HuH-7 (cell line): ENCODE data around the gene GALE.
A peak's percentile ranks its signal among the peaks of the same experiment; 100 is the strongest.
"Not testable (repeated sequence)": the region's sequence is repeated elsewhere in the genome, so short reads cannot be mapped to it uniquely, and the experiment has no call there.

Experiments used
- DNase-seq: peaks from one replicate; pipeline ENCODE4 v3.0.0; 2011; ENCODE audit warnings: low spot score

The GALE gene

GRCh38 chr1:23809751-23810171 is 9.2 kb upstream of the GALE start:
- peak; percentile 82 for DNase-seq

DNA sequence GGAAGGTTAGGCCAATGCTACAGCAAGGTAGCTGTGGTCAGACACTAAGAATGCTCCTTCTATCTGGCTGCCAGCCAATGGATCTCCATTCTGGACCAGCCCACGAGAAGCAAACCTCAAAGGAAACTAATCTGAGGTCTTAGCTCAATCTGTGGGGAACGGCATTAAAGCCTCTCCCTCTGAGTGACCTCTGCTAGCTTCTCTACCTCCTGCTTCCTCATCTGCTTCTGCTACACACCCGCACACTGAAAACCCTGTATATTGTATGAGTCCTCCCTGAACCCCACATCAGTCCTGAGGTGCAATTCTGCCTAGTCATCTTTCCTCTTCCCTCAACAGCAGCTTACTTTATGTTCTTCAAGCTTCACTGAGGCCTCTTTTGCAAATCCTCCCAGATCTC is 6.9 kb upstream of the GALE start:
- no peak for DNase-seq

- no peak for DNase-seq
Measured at GRCh38 chr1:23806280-23806679, 5.7 kb upstream of the GALE start.

GRCh38 chr1:23805025-23805424 is 4.5 kb upstream of the GALE start:
- no peak for DNase-seq

DNA sequence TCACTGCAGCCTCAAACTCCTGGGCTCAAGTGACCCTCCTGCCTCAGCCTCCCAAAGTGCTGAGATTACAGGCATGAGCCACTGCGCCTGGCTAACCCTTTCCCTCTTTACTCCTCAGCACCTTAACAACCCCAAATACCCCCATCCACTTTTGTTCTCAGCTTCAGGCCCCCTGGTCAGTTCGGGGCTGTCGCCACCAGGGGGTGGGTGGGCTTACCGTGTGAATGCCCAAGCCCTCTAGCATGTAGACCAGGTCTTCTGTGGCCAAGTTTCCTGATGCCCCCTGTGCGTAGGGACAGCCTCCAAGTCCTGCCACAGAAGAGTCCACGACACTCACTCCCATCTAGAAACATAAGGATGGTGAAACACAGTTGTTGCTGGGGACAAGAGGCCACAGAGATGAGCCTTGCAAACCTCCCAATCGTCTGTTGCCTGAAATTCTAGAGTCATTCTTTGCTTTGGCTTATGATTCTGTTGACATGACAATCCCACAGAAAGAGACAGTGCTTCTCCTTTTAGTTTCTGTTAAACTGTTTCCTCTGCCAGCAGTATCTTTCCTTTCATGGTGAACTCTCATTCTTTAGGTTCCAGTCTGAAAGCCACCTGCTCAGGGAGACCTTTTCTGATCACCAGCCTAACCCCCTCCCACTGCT is 3.8 kb upstream of the GALE start:
- no peak for DNase-seq

- no peak for DNase-seq
Measured at GRCh38 chr1:23803674-23804073, 3.1 kb upstream of the GALE start.

DNA sequence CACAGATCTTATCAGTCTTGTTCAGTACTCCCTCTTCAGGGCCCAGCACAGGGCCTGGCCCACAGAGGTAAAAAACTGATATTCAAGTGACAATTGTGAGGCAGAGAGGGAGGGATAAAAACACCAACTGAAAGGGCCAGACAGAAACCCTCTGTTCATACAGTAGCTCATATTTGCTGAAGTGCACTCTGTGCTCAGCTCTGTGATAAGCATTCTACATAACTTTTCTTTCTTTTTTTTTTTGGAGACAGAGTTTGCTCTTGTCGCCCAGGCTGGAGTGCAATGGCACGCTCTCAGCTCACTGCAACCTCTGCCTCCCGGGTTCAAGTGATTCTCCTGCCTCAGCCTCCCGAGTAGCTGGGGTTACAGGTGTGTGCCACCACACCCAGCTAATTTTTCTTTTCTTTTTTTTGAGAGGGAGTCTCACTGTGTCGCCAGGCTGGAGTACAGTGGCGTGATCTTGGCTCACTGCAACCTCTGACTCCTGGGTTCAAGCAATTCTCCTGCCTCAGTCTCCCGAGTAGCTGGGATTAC is 2.3 kb upstream of the GALE start:
- DNase-seq = not testable (repeated sequence)

GRCh38 chr1:23801876-23802275 is 1.3 kb upstream of the GALE start:
- DNase-seq = no peak

DNA sequence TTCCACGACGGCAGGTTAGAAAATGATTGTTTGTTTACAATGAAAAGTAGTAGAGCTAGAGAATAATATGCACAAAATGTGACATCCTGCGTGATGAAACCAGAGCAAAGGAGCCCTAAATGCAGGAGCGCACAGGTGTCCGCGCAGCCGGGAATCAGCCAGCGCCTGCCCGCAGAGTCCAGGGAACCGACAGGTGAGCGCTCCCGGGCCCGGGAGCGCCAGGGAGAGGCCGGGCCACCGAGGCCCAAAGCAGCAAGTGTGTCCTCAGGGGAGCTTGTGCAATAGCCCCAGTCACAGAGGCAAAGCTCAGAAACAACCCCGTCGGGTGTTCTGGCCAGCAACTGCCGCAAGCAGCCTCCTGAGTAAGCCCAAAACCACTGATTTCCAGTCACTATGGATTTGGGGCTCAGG is 789 bp upstream of the GALE start:
- DNase-seq = no peak

- peak; percentile 49 for DNase-seq
Measured at GRCh38 chr1:23799570-23800399, 769 bp downstream of the GALE start.

GRCh38 chr1:23799255-23799569 is 1.3 kb downstream of the GALE start:
- no peak for DNase-seq

- DNase-seq = no peak
Measured at GRCh38 chr1:23798662-23799142, 1.9 kb downstream of the GALE start.

GRCh38 chr1:23797478-23798448 is 2.8 kb downstream of the GALE start:
- DNase-seq = no peak

- DNase-seq = peak; percentile 40
Measured at GRCh38 chr1:23796466-23797271, 3.9 kb downstream of the GALE start.

- DNase-seq = no peak
Measured at GRCh38 chr1:23795676-23796465, 4.7 kb downstream of the GALE start.

DNA sequence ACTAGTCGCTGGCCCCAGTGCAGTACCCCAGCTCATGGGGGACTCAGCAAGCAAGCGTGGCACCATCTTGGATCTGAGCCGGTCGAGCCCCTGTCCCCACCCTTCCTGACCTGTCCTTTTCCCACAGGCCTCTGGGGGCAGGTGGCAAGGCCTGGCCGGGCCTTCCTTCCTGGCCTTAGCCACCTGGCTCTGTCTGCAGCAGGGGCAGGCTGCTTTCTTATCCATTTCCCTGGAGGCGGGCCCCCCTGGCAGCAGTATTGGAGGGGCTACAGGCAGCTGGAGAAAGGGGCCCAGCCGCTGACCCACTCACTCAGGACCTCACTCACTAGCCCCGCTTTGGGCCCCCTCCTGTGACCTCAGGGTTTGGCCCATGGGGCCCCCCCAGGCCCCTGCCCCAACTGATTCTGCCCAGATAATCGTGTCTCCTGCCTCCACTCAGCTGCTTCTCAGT is 5.8 kb downstream of the GALE start:
- DNase-seq = not testable (repeated sequence)

DNA sequence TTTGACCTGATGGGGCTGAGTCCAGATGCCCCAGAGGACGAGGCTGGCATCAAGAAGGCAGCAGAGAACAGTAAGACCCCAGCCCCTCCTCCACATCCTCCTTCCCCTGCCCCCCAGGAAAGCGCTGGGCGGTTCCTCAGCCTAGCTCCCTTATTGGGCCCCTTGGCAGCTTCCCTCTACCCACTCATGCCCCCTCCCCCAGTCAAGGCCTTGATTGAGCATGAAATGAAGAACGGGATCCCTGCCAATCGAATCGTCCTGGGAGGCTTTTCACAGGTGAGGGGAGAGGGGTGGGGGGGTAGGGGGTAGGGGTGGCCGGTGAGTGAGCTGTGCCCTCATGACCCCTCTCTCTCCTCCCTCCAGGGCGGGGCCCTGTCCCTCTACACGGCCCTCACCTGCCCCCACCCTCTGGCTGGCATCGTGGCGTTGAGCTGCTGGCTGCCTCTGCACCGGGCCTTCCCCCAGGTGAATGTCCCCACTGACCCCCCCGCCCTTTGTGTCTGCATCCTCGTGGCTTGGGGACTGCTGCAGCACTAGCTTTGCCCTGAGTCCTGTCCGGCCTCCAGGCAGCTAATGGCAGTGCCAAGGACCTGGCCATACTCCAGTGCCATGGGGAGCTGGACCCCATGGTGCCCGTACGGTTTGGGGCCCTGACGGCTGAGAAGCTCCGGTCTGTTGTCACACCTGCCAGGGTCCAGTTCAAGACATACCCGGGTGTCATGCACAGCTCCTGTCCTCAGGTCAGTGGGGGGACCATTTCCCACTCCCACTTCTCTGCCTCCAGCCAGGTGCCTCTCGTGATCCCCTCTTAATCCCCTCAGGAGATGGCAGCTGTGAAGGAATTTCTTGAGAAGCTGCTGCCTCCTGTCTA is 6.5 kb downstream of the GALE start:
- no peak for DNase-seq

GRCh38 chr1:23793018-23793781 is 7.4 kb downstream of the GALE start:
- no peak for DNase-seq
